Renal cortical epithelial cell (primary cell): Measurements from ENCODE around the gene CLDN6. TPM values are rescaled to one million over a fixed set of nuclear protein-coding genes. Genes with fewer than 3 reads are reported as not detected.
"Not testable (repeated sequence)": the region's sequence is repeated elsewhere in the genome, so short reads cannot be mapped to it uniquely, and the experiment has no call there.

Experiments
- DNase-seq: peaks from one replicate; pipeline ENCODE4 v3.0.0-alpha.2; 2011; ENCODE audit warnings: low read depth
- total RNA-seq: library from RNA; depleted of rRNA; stranded (reverse); fragments of >200 nt; gene quantifications from 2 replicates; pipeline ENCODE4 v1.2.3, GENCODE V29; 2014

CLDN6 gene
- 0.70 and 26.6 TPM in 2 replicates for total RNA-seq

GRCh38 chr16:3017794-3018506 is at the start of gene CLDN6:
Gene CLDN6 (minus strand): TSS chr16:3018183. CDS start chr16:3016021, 2,162 bp downstream.
- DNase-seq: no peak

- no peak for DNase-seq
These were observed 48.4 kb upstream of the CLDN6 start for GRCh38 chr16:3066440-3066748.

- DNase-seq: no peak
These were observed 47.9 kb upstream of the CLDN6 start for GRCh38 chr16:3065742-3066439.

GRCh38 chr16:3065069-3065741 is 47.2 kb upstream of the CLDN6 start, which contains the start of gene IL32:
Gene IL32 (plus strand): TSS chr16:3065640. CDS start chr16:3065812, 172 bp downstream.
- DNase-seq: peak; percentile 87

- DNase-seq: no peak
These were observed 45.8 kb upstream of the CLDN6 start for GRCh38 chr16:3063625-3064386.

GRCh38 chr16:3062553-3062952 is 44.6 kb upstream of the CLDN6 start:
- DNase-seq: no peak

- no peak for DNase-seq
These were observed 42.5 kb upstream of the CLDN6 start for GRCh38 chr16:3060339-3061127.

- no peak for DNase-seq
These were observed 41.8 kb upstream of the CLDN6 start for GRCh38 chr16:3059723-3060242.

GRCh38 chr16:3059041-3059722 is 41.2 kb upstream of the CLDN6 start:
- peak; percentile 62 for DNase-seq

GRCh38 chr16:3058139-3059030 is 40.4 kb upstream of the CLDN6 start:
- peak; percentile 21 for DNase-seq

- DNase-seq: no peak
These were observed 39.5 kb upstream of the CLDN6 start for GRCh38 chr16:3057181-3058138.

- DNase-seq: no peak
These were observed 38.6 kb upstream of the CLDN6 start for GRCh38 chr16:3056336-3057180.

- DNase-seq: not testable (repeated sequence)
These were observed 37.7 kb upstream of the CLDN6 start for GRCh38 chr16:3055734-3056115.

GRCh38 chr16:3054965-3055733 is 37.2 kb upstream of the CLDN6 start:
- DNase-seq: no peak

- DNase-seq: not testable (repeated sequence)
These were observed 35.3 kb upstream of the CLDN6 start for GRCh38 chr16:3053330-3053710.

- not testable (repeated sequence) for DNase-seq
These were observed 34.8 kb upstream of the CLDN6 start for GRCh38 chr16:3052571-3053329.
